Stimulated activated CD8-positive, alpha-beta memory T cell treated with anti-CD3 and anti-CD28 coated beads, Interleukin-7, amount 100 ng/mL, for 4 hours (primary cell): ENCODE measurements around the gene CLIP3.
"Not testable (repeated sequence)": the region's sequence is repeated elsewhere in the genome, so short reads cannot be mapped to it uniquely, and the experiment has no call there.

Source experiments
- DNase-seq, 2 donors: peaks; one replicate each; pipeline ENCODE4 v3.0.0-alpha.2; 2020; ENCODE audit warnings: low read depth in 2 of 2

Gene CLIP3

GRCh38 chr19:36032251-36033104 lies at the start of gene CLIP3:
CLIP3 (minus strand) TSS chr19:36032873; CDS start chr19:36032357, 516 bp downstream.
- peak; percentile 21 to 56 for DNase-seq

- DNase-seq = no peak
Measured at GRCh38 chr19:36081894-36082293, 49.2 kb upstream of the CLIP3 start.

GRCh38 chr19:36081385-36081784 lies 48.7 kb upstream of the CLIP3 start:
- no peak for DNase-seq

- no peak for DNase-seq
Measured at GRCh38 chr19:36079389-36079945, 46.8 kb upstream of the CLIP3 start.

- no peak for DNase-seq
Measured at GRCh38 chr19:36073121-36073876, 40.6 kb upstream of the CLIP3 start.

GRCh38 chr19:36072081-36072480 lies 39.4 kb upstream of the CLIP3 start:
- no peak for DNase-seq

GRCh38 chr19:36068810-36069499 lies 36.3 kb upstream of the CLIP3 start:
- not testable (repeated sequence) for DNase-seq

- DNase-seq = no peak
Measured at GRCh38 chr19:36067681-36068080, 35.0 kb upstream of the CLIP3 start.

- no peak for DNase-seq
Measured at GRCh38 chr19:36064826-36065225, 32.2 kb upstream of the CLIP3 start.

- no peak for DNase-seq
Measured at GRCh38 chr19:36061367-36061766, 28.7 kb upstream of the CLIP3 start.

GRCh38 chr19:36060430-36060829 lies 27.8 kb upstream of the CLIP3 start:
- no peak for DNase-seq

GRCh38 chr19:36059180-36059910 lies 26.7 kb upstream of the CLIP3 start:
- DNase-seq = no peak

GRCh38 chr19:36058481-36059179 lies 26.0 kb upstream of the CLIP3 start:
- no peak for DNase-seq

GRCh38 chr19:36054733-36055686 lies 22.3 kb upstream of the CLIP3 start, which contains the start of gene WDR62:
WDR62 (plus strand) TSS chr19:36054897; CDS start chr19:36054972, 75 bp downstream.
- DNase-seq = peak; percentile 89 to 92

- DNase-seq = peak; percentile 100
Measured at GRCh38 chr19:36054119-36054732, 21.6 kb upstream of the CLIP3 start, which contains the start of gene THAP8. THAP8 (minus strand) TSS chr19:36054285; CDS start chr19:36054217, 68 bp downstream.

- DNase-seq = no peak
Measured at GRCh38 chr19:36051637-36052036, 19.0 kb upstream of the CLIP3 start.

GRCh38 chr19:36051236-36051635 lies 18.6 kb upstream of the CLIP3 start:
- DNase-seq = no peak

GRCh38 chr19:36049080-36049698 lies 16.5 kb upstream of the CLIP3 start:
- DNase-seq = no peak
